ENCODE measurements around the gene MYEOV.

Gene MYEOV

DNA sequence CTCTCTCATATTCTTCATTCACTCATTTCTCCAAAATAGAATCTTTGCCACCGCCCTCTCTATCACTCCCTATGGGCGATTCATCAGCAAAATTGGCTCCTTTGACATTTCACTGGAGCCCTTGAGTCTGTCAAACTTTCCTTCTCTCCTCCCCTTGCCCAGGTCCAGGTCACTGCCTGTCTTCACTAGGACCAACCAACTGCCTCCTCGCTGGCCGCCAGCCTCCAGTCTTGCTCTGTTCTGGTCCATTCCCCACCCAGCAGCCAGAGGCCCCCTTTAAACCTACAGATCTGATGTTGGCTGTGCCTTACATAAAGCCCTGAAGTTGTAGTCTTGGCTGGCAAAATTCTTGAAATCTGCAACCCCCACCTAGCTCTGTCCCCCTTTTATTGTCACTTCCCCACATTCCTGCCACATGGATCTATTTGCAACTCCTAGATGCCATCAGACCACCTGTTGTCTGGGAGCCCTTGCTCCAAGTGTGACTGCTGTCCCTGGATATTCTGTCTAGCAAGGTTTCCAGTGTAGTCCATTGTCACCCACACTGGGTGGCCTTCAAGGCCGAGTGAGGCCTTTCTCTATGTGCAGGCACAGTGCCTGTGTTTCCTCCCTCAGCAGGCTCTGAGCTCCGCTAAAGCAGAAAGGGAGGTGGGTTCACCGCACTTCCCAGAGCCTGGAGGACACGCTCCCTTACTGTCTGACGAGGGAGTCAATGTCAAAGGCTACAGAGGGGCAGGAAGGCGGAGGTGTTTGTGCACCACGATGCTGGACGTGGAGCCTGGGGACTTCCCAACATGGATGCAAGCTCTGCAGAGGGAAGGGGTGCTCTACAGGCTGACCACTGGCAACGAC lies 25.5 kb downstream of the MYEOV start:
- no peak for DNase-seq

DNA sequence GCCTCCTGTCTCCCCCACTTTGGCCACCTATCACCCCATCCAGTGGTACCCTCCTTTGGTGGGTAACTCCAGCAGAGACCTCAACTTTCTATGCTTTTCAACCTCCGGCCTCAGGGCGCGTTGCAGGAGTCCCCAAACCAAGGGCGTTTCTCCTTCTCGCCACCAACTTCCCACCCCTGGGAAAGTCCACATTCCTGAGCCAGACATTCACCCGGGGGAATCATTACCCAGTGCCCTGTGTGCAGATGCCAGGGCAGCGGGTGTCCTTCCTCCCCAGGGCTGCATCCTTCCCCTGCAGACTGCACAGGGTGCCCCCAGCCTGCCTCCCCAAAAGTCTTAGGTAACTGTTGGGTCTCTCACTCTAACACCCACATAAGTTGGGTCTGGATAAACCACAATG lies 26.4 kb downstream of the MYEOV start:
- DNase-seq, result no peak

DNA sequence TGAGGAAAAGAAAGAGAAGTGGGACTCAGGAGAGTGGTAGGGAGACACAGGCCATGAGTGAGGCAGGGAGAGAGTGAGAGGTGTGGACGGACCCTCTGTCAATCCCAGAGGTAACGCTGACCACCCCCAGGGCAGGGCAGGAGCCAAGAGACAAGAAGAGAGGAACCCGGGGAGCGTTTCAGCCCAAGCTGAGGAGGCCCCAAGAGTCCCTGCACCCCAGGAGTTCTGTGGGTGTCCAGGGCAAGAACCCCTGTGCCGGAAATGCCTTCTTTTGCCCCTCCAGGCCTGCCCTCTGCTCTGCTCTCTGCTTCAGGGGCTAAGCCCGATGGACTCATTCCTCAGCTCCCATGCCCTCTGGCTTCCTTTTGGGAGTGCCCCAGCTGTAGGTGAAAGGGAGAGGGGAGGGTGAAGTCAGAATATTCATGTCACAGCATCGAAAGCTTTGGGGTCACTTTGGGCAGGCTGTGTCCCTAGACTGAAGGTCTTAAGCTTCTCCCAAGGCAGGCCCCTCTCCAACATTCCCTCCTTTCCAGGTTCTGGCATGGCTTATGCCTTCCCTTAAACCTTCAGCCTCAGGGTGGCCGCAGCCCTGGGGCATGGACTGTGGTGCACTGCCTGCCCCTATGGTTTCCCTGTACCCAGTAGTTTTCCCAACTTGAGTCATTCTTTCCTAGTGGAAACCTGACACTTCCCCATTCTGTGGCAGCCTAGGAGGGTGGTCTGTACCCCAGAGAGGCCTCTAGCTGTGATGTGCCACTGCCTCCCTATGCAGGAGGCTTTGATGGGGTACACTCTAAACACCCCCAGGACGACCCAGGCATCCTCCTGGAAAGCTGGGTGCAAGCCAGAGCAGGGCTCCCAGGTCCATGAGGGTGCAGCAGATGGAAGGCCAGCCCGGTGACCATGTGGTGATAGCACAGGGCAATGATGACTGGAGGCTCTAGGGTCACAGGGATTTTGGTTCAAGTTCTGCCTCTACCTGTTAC lies 27.1 kb downstream of the MYEOV start:
- no peak for DNase-seq

DNA sequence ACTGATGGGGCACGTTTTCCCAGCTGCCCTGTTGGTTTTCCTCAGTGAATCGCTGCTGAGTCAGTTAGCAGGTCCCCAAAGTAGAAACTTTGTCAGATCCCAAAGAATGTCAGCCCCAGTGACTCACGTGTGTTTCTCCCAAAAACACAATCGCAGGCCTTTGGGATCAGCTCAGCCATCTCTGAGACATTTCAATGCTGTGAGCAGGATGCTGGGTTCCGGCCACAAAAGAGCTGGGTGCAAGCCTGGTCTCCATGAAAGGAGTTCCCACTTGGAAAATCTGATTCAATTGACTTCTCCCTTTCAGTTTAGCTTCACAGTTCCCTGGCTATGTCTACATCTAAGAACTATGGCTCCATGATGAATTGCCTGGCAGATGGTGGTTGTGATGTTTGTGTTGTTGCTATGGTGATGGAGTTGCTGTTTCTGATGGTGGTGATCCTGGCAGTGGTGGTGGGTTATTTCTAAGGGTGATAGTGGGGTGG lies 28.0 kb downstream of the MYEOV start:
- DNase-seq, result no peak

GRCh38 chr11:69325446-69325845 lies 31.5 kb downstream of the MYEOV start:
- DNase-seq, result no peak

DNA sequence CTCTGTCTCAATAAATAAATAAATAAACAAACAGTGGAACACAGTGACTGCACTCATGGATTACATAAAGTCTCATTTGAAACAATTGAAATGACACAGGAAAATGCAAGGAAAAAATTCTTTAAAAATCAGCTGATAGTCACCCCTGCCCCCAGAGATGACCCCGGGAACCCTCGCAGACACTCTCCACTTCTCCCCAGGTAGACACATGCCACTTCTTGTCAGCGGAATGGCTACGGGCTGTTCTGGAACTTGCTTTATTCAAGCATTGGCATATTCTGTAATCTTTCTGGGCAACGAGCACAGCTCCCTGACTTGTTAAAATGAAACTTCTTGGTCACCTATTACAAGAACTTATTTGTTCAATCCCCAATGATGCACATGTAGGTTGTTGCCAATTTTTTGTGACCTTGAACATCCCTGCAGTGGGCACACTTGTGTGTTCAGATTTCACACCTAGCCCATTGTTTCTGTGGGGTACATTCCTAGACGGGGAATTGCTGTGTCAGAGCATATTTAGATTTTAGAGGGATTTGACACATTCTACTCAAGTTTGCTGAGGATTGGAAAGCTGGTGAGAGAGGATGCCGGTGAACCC lies 32.8 kb downstream of the MYEOV start:
- DNase-seq, result no peak

GRCh38 chr11:69327741-69328191 lies 33.8 kb downstream of the MYEOV start:
- DNase-seq, result no peak

- no peak for DNase-seq
Observed at GRCh38 chr11:69328231-69328630, 34.3 kb downstream of the MYEOV start.

DNA sequence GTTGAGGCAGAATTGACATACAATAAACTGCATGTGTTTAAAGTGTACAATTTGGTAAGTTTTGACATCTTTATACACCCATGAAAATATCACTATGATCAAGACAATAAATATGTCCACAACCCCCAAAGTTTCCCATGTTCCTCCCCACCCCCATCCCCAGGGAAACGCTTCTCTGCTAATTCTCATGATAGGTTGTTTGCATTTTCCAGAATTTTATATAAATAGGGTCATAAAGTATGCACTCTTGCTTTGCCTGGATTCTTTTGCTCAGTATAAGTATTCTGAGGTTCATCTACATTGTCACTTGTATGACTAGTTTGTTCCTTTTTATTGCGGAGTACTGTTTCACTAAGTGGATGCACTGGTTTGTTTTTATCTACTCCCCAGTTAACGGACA lies 35.6 kb downstream of the MYEOV start:
- DNase-seq, result no peak

GRCh38 chr11:69330330-69330729 lies 36.4 kb downstream of the MYEOV start:
- DNase-seq, result no peak

GRCh38 chr11:69333149-69333710 lies 39.3 kb downstream of the MYEOV start:
- no peak for DNase-seq

DNA sequence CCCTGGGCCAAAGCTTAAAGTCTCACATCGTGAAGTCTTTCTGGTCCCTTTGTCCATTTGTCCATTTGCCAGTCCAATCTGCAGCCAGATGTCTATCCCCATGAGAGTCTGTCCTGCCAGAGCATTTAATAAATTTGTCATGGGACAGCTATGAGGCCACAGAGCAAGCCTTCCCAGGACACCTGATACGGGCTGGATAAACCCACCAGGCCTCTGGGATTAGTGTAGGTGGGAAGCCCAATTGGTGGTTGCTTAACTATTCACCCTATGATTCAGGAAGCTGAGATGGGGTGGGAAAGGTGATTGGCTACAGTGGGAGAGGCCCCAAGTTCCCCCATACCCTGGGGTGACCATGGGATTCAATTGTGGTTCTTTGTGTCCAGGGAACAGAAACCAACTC lies 39.9 kb downstream of the MYEOV start:
- DNase-seq, result no peak

DNA sequence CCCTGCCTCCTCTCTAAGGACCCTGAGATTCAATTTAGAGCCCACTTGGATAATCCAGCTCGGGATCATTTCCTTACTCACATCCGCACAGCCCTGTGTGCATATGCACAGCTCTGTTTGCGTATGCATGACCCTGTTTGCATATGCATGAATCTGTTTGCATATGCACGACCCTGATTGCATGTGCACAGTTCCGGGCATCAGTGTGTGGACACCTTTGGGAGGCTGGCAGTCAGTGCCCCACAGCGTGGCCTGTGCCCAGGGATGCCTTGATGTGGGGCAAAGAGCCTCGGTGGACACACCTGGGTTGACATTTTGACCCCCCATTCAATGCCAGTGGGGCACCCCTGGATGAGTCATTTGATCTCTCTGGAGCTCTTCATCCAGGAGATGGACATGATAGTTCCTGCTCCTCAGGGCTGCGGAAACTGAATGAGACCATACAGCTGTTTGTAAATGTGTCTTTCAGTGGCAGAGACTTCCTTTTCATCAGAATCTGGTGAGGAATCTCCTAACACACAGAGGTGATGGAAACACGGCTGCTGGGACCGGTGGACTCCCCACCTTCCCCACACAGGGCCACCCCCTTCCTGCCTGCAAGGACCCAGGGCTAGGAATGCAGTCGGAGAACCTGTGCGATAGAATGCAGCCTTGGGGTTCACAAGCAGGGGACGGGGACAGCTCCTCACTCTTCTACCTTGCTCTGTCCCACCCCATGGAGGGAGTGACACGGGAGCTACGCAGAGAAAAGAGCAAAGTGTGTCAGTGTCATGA lies 41.2 kb downstream of the MYEOV start:
- no peak for DNase-seq

DNA sequence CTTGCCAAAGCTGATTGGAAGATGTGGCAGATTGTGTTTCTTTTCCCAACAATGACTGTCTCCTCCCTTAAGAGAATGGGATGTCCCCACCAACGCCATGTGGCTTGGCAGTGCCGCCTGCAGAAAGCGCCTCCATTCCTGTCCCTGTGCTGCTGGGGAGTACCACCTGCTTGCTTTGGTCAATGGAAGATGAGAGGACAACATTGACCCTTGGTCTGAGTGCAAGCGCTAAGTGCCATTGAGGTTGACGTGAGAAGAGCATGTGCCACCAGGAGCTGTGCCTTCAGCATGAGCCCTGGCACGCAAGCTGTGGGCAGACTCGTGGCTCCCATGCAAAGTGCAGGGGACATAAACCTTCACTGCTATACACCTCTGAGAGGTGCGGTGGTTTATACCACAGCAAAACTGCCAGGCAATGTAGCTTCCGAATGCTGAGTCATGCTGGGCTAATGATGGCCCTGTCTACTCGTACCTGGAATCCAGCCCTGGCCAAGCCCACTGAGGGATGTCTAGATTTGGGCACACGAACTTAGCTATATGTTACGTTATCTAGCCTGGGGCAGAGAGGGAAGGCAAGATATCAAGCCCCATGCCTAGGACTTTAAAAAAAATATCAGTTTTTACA lies 41.9 kb downstream of the MYEOV start:
- no peak for DNase-seq

DNA sequence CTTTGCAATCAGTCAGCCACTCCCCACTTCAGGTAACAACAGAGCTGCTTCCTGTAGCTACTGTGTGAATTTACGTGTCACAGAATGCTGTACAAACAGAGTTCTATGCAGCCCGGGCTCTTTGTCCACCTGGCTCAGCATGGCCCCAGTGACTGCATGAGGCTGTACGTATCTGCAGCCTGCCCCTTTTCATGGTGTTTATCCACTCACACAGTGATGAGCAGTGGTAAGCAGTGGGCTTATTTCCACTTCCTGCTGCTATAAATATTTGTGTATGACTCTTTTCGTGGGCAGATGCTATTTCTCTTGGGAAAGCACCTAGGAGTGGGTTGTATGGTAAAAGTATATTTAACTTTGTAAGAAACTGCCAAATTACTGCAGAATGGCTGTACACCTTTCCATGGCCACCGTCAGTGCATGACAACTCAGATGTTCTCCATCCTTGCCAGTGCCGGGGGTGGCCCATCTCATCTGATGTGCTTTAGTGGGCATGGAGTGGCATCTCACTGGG lies 43.3 kb downstream of the MYEOV start:
- DNase-seq, result peak; percentile 28

GRCh38 chr11:69339041-69339733 lies 45.2 kb downstream of the MYEOV start:
- no peak for DNase-seq

GRCh38 chr11:69339983-69340565 lies 46.1 kb downstream of the MYEOV start:
- no peak for DNase-seq

DNA sequence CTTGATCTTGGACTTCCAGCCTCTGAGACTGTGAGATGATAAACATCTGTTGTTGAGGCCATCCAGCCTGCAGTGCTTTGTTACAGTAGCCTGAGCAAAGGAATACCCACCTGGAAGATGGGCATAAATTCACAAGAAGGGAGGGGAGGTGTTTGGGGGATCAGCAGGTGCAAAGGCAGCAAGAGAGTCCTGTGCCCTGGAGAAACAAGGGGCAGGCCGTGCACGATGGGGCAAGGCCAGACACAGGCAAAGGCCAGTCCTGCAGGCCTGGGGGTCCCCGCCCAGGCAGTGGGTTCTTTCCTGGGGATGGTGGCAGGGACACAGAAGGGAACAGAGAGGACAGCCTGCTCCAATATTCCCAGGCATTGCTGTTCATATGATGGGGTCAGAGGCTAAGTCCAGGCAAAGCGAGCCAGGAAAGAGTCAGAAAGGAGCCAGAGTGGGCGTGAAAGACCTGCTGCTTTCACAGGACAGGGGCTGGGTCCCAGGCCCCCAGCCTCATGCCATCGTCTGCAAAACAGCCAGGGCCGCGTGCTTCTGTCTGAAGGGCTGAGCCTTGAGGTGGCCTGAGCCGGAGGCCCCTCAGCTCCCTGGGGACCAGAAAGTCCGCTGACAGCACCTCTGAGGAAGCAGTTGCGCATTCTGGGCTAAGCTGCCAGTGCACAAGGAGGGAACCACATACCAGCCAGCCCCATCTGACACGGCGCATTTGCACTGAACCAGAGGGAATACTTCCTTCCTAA lies 48.8 kb downstream of the MYEOV start:
- DNase-seq, result no peak

All from activated CD4-positive, alpha-beta T cell treated with anti-CD3 and anti-CD28 coated beads, Interleukin-10, Interleukin-2, amounts not matched to agents 100 ng/mL and 50 ng/mL, durations not matched to agents 16 hours and 8 hours (primary cell).